Measurements from ENCODE around the gene DCDC1. TPM values are rescaled to one million over a fixed set of nuclear protein-coding genes. Genes with fewer than 3 reads are reported as not detected.

Gene DCDC1
- total and polyA plus RNA-seq, 9 donors: 0.16 to 18.4 (median 1.5) TPM

DNA sequence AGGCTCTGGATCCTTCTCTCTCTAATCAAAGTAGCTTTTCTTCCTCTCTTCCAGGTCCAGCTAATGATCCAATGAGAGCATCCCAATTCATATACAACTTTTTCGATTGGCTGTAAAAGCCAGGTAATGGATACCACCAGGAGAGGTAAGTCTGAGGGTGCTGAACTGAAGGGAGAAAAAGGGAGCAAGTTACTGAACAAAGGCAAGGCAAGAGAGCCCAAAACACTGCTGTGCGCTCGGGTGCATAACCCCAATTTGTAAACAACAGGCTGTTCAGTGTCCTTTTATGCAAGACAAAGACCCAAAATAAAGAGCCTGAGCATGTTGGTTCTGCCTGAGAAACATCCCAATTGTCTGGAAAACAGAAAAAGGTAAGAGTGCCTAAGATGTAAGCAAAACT is 260.1 kb downstream of the DCDC1 start:
- intact Hi-C loops (cut with DNase I): no loop called here
- Histone ChIP-seq H3K36me3 (no peaks in the 10 kb centered on the region), H3K27ac (no peak overlapping the region), H3K4me1 (ENCODE audit: insufficient read depth) (no peaks in the 10 kb centered on the region), H3K9me3 (no peaks in the 10 kb centered on the region), H3K27me3 (no peaks in the 10 kb centered on the region), H3K4me3 (no peak overlapping the region)
- no peak for TF ChIP-seq POLR2A (IDR thresholded peaks at IDR 0.05)
- TF ChIP-seq, protein P1, sequence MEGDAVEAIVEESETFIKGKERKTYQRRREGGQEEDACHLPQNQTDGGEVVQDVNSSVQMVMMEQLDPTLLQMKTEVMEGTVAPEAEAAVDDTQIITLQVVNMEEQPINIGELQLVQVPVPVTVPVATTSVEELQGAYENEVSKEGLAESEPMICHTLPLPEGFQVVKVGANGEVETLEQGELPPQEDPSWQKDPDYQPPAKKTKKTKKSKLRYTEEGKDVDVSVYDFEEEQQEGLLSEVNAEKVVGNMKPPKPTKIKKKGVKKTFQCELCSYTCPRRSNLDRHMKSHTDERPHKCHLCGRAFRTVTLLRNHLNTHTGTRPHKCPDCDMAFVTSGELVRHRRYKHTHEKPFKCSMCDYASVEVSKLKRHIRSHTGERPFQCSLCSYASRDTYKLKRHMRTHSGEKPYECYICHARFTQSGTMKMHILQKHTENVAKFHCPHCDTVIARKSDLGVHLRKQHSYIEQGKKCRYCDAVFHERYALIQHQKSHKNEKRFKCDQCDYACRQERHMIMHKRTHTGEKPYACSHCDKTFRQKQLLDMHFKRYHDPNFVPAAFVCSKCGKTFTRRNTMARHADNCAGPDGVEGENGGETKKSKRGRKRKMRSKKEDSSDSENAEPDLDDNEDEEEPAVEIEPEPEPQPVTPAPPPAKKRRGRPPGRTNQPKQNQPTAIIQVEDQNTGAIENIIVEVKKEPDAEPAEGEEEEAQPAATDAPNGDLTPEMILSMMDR (IDR thresholded peaks at IDR 0.05): no peak
- TF ChIP-seq EP300 (IDR thresholded peaks at IDR 0.05): no peak
- WGBS, 3 donors: 91 to 95% (median 92%) methylated on average over 3 of the region's 3 CpGs
- no peak for DNase-seq

DNA sequence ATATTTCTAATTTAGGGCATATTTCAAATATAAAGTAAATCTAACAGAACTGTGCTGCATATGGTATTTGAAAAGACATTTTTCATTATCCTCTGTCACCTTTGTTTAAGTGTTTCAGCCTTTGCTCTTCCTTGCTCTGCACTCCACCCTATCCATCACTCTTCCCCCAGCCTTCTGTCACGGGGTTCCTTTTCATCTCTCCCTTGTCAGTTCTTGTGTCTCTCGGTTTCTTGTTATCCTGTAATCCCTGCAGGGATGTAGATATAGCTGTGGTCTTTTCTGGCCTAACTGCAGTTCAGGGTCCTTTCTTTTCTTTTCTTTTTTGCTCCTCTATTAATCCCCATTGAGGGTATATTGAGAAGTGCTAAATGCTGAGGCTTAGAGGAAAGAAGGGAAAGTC is 261.9 kb downstream of the DCDC1 start:
- H3K4me3 ChIP-seq: no peak overlapping the region
- no peaks in the 10 kb centered on the region for H3K9me3 ChIP-seq
- 64 to 66% (median 65%) methylated on average over 2 of the region's 2 CpGs for WGBS, 3 donors
- no peaks in the 10 kb centered on the region for H3K4me1 ChIP-seq (ENCODE audit: insufficient read depth)
- TF ChIP-seq, protein P1 (IDR thresholded peaks at IDR 0.05): no peak
- TF ChIP-seq POLR2A (IDR thresholded peaks at IDR 0.05): no peak
- no peak for TF ChIP-seq EP300 (IDR thresholded peaks at IDR 0.05)
- DNase-seq: no peak
- intact Hi-C loops (cut with DNase I): no loop called here
- no peak overlapping the region for H3K27ac ChIP-seq
- no peaks in the 10 kb centered on the region for H3K27me3 ChIP-seq
- no peaks in the 10 kb centered on the region for H3K36me3 ChIP-seq

DNA sequence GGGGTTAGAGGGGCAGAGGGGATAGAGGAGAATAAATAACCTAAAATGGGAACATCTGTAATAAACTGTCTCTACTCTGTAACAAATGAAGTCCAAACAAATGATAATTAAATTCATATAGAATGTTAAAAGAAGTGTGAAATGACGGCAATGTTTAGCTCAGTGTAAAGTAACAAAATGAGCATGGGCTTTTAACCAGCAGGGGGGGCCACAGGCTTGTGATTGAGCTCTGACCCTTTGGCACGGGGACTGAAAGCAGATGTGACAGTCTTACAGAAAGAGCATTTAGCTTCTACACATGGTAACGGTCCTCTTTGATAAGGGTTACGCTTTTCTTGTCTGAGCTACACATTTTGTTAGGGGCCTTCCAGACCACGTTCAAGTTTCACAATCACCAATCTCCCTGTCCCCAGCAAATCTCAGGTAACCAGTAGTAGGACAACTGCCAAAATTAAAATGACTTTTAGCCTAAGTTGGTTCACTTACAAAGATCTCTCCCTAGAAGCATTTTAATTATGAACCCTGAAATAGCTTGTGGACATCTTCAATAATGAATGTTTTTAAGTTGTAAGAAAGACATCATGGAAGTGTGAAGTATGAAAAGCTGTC is 262.5 kb downstream of the DCDC1 start:
- WGBS, 3 donors: 27 to 32% (median 27%) methylated on average over 5 of the region's 5 CpGs
- no peak overlapping the region for H3K4me3 ChIP-seq
- no peaks in the 10 kb centered on the region for H3K36me3 ChIP-seq
- H3K27me3 ChIP-seq: no peaks in the 10 kb centered on the region
- DNase-seq: peak in 4 of 5 donors; percentile 14 to 50 (median 26)
- no peaks in the 10 kb centered on the region for H3K9me3 ChIP-seq
- TF ChIP-seq, protein P1 (IDR thresholded peaks at IDR 0.05): no peak
- TF ChIP-seq EP300 (IDR thresholded peaks at IDR 0.05) (no peak), POLR2A (IDR thresholded peaks at IDR 0.05) (no peak)
- H3K27ac ChIP-seq: no peak overlapping the region
- H3K4me1 ChIP-seq (ENCODE audit: insufficient read depth): no peaks in the 10 kb centered on the region
- intact Hi-C loops (cut with DNase I): no loop called here

DNA sequence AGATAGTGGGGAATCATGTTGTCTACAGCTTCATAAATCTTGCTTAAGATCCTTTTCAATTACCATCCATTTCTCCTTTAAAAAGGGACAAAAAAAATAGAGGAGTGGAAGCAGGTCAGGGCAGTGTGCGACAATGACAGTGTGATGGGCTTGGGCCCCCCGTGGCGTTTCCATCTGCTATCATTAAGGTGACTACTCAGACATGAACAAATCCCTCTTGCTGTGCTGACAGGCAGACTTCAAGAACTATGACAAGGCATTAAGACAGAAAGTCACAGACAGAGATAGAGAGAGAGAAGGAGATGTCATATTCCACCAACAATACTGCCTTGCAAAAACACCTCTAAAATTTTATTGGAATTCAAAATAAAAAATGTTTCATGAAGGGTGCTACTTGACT is 263.2 kb downstream of the DCDC1 start:
- no peak overlapping the region for H3K27ac ChIP-seq
- no peaks in the 10 kb centered on the region for H3K9me3 ChIP-seq
- intact Hi-C loops (cut with DNase I): no loop called here
- 34 to 45% (median 35%) methylated on average over 3 of the region's 3 CpGs for WGBS, 3 donors
- TF ChIP-seq, protein P1 (IDR thresholded peaks at IDR 0.05): no peak
- TF ChIP-seq EP300 (IDR thresholded peaks at IDR 0.05) (no peak), POLR2A (IDR thresholded peaks at IDR 0.05) (no peak)
- no peak overlapping the region for H3K4me3 ChIP-seq
- no peaks in the 10 kb centered on the region for H3K4me1 ChIP-seq (ENCODE audit: insufficient read depth)
- no peaks in the 10 kb centered on the region for H3K27me3 ChIP-seq
- H3K36me3 ChIP-seq: no peaks in the 10 kb centered on the region
- DNase-seq: no peak
